HCT116 (cell line): ENCODE data around the gene MAML3. TPM values are rescaled to one million over a fixed set of nuclear protein-coding genes. Genes with fewer than 3 reads are reported as not detected.

Experiments
- ATAC-seq: fragments of 200-7000 bp; cut with Tn5 transposase; 2 replicates; pipeline ENCODE4 v1.9.1; 2020; ENCODE audit warnings: mild to moderate bottlenecking, moderate library complexity
- BruUV-seq: library from RNA; stranded (reverse); fragments of 400-500 nt; replicated peaks from 2 replicates; lab custom pipeline; 2021; lab: Mats Ljungman, UMichigan
- CTCF ChIA-PET: fragments of 300-600 bp; sonication (Branson Sonifier 250); formaldehyde crosslinking; loops from one replicate; lab custom pipeline; 2021; ENCODE audit warnings: antibody characterized with exemption; lab: Charles Lee
- POLR2A ChIA-PET: fragments of 300-600, 350-600 bp; sonication (Branson Sonifier 250); formaldehyde crosslinking; loops from one replicate; lab custom pipeline; 2021; ENCODE audit warnings: antibody characterized with exemption; lab: Charles Lee
- RAD21 ChIA-PET, 2 experiments: fragments of 300-600 bp; sonication (Branson Sonifier 250); formaldehyde crosslinking; loops; one replicate each; lab custom pipeline; 2023; ENCODE audit warnings: low total read pairs in 2 of 2; ENCODE audit not compliant: uncharacterized antibody in 2 of 2, unreplicated experiment in 2 of 2, low non-redundant PET in 1 of 2; lab: Charles Lee
- DNase-seq: peaks from one replicate; pipeline ENCODE4 v3.0.0-alpha.2; 2010; ENCODE audit warnings: low read depth, low spot score
- H2AFZ ChIP-seq: fragments of 200-600 bp; shearing (Covaris generic), sonication (generic); 2 replicates; pipeline ENCODE4 v1.6.1; 2017; ENCODE audit warnings: low read depth, mixed run types, mixed read lengths, antibody characterized with exemption, low read length; ENCODE audit not compliant: poor library complexity, severe bottlenecking
- H3K27ac ChIP-seq: 2 replicates; pipeline ENCODE4 v1.5.1; 2012; ENCODE audit warnings: low read depth, low read length
- H3K27me3 ChIP-seq: fragments of 200-600 bp; sonication (generic); 2 replicates; pipeline ENCODE4 v1.6.1; 2016; ENCODE audit warnings: mixed run types, low read length, mixed read lengths; ENCODE audit not compliant: insufficient read depth
- H3K36me3 ChIP-seq, 2 experiments: fragments of 200-500 bp in 1 of 2; fragments of 200-600 bp in 1 of 2; sonication (Bioruptor generic) in 1 of 2; sonication (generic) in 1 of 2; 2 replicates each; pipeline versions ENCODE4 v1.5.1 to v1.6.1; 2014 to 2016; ENCODE audit warnings: low read length in 2 of 2, inconsistent platforms in 1 of 2, mixed read lengths in 1 of 2, mixed run types in 1 of 2; ENCODE audit not compliant: insufficient read depth in 2 of 2, control insufficient read depth in 1 of 2
- H3K4me1 ChIP-seq, 2 experiments: fragments of 200-600 bp in 1 of 2; sonication (generic) in 1 of 2; 2 replicates each; pipeline versions ENCODE4 v1.5.1 to v1.6.1; 2012 to 2017; ENCODE audit warnings: low read length in 2 of 2, inconsistent platforms in 1 of 2, mild to moderate bottlenecking in 1 of 2, mixed read lengths in 1 of 2, mixed run types in 1 of 2, moderate library complexity in 1 of 2; ENCODE audit not compliant: insufficient read depth in 2 of 2, control insufficient read depth in 1 of 2
- H3K4me2 ChIP-seq: fragments of 200-600 bp; sonication (generic); 2 replicates; pipeline ENCODE4 v1.6.1; 2017; ENCODE audit warnings: mixed run types, low read length, mixed read lengths
- H3K4me3 ChIP-seq, 2 experiments: fragments of 200-600 bp in 1 of 2; sonication (generic) in 1 of 2; replicated peaks in 1 of 2; 2 replicates each; pipeline ENCODE4 v1.5.1; 2011 to 2016; ENCODE audit warnings: low read length in 2 of 2, control low read depth in 1 of 2, low read depth in 1 of 2, mild to moderate bottlenecking in 1 of 2, mixed read lengths in 1 of 2, mixed run types in 1 of 2
- H3K79me2 ChIP-seq: fragments of 200-600 bp; sonication (generic); 2 replicates; pipeline ENCODE4 v1.6.1; 2017; ENCODE audit warnings: mild to moderate bottlenecking, mixed run types, low read length, moderate library complexity, mixed read lengths; ENCODE audit not compliant: insufficient read depth
- H3K9ac ChIP-seq: fragments of 200-600 bp; sonication (generic); 2 replicates; pipeline ENCODE4 v1.6.1; 2016; ENCODE audit warnings: low read length, mixed read lengths
- H3K9me2 ChIP-seq: fragments of 200-600 bp; sonication (generic), shearing (Covaris generic); 2 replicates; pipeline ENCODE4 v1.6.1; 2017; ENCODE audit warnings: mixed run types, mild to moderate bottlenecking, moderate library complexity; ENCODE audit not compliant: insufficient read depth
- H3K9me3 ChIP-seq, 2 experiments: fragments of 200-500 bp in 1 of 2; fragments of 200-600 bp in 1 of 2; sonication (Bioruptor generic) in 1 of 2; sonication (generic) in 1 of 2; 2 replicates each; pipeline ENCODE4 v1.6.1; 2014 to 2017; ENCODE audit warnings: low read length in 2 of 2, mixed read lengths in 2 of 2, inconsistent platforms in 1 of 2, low read depth in 1 of 2, mild to moderate bottlenecking in 1 of 2, mixed run types in 1 of 2, moderate library complexity in 1 of 2; ENCODE audit not compliant: control insufficient read depth in 1 of 2, insufficient read depth in 1 of 2
- H4K20me1 ChIP-seq: fragments of 200-600 bp; sonication (generic), shearing (Covaris generic); 2 replicates; pipeline ENCODE4 v1.6.1; 2017; ENCODE audit warnings: mixed run types, mild to moderate bottlenecking, moderate library complexity; ENCODE audit not compliant: insufficient read depth
- CBX3 ChIP-seq: IDR thresholded peaks from 2 replicates; pipeline ENCODE4 v1.6.1; 2012; ENCODE audit warnings: low read depth
- CEBPB ChIP-seq: IDR thresholded peaks from 2 replicates; pipeline ENCODE4 v1.6.1; 2012; ENCODE audit warnings: low read depth
- CTCF ChIP-seq, 3 experiments: fragments of 200-600 bp in 1 of 3; sonication (generic) in 1 of 3; IDR thresholded peaks in 2 of 3; conservative IDR thresholded peaks in 1 of 3; 2 replicates each; pipeline ENCODE4 v1.5.1; 2012 to 2017; ENCODE audit warnings: low read depth in 2 of 3, low read length in 2 of 3, antibody characterized with exemption in 1 of 3, borderline replicate concordance in 1 of 3, control low read depth in 1 of 3, mild to moderate bottlenecking in 1 of 3, mixed read lengths in 1 of 3, mixed run types in 1 of 3, moderate library complexity in 1 of 3; ENCODE audit not compliant: insufficient read depth in 1 of 3
- EZH2phosphoT487 ChIP-seq: fragments of 200-600 bp; IDR thresholded peaks from 2 replicates; pipeline ENCODE4 v1.6.1; 2018; ENCODE audit warnings: antibody characterized with exemption, borderline replicate concordance
- JUND ChIP-seq: IDR thresholded peaks from 2 replicates; pipeline ENCODE4 v1.6.1; 2012
- POLR2A ChIP-seq: IDR thresholded peaks from 2 replicates; pipeline ENCODE4 v1.7.0; 2011; ENCODE audit warnings: borderline replicate concordance; ENCODE audit not compliant: insufficient read depth, insufficient read length; ENCODE audit errors: extremely low read depth
- POLR2AphosphoS5 ChIP-seq: IDR thresholded peaks from 2 replicates; pipeline ENCODE4 v1.6.1; 2011; ENCODE audit warnings: mild to moderate bottlenecking, low read depth, low read length, moderate library complexity
- RAD21 ChIP-seq: IDR thresholded peaks from 2 replicates; pipeline ENCODE4 v1.6.1; 2012; ENCODE audit warnings: low read depth, mild to moderate bottlenecking
- ZFX ChIP-seq: fragments of 450-650 bp; IDR thresholded peaks from 2 replicates; pipeline ENCODE4 v1.6.1; 2017
- intact Hi-C: fragments of 100-400 bp; cut with micrococcal nuclease; formaldehyde crosslinking; loops from 2 replicates; pipeline ENCODE4 v1.10.0; 2022
- total RNA-seq: library from RNA; stranded (reverse); gene quantifications from one replicate; pipeline ENCODE4 v1.2.1, GENCODE V29; 2021; ENCODE audit not compliant: unreplicated experiment
- TF ChIP-seq, protein P1 (sequence below): IDR thresholded peaks from 2 replicates; pipeline ENCODE4 v1.6.1; 2012

The MAML3 gene
- total RNA-seq, 1 experiment from 2014 or later, result 3.1 TPM

DNA sequence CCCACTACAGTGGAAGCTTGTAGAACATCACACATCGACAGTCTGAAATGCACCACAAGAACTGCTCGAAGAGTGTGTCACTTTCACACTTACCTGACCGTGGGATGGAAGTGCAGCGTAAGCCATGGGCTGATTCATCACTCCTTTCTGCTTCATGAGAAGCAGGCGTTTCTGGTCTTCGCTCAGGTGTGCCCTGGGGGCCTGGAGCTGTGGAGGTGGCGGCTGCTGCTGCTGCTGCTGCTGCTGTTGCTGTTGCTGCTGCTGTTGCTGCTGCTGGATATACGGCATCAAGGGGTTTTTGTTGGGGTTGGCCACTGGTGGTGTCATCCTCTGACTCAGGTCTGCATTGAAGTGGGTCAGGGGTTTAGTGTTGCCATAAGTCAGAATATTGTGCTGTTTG is 264.7 kb downstream of the MAML3 start:
- H3K27me3 ChIP-seq, result no peaks in the 10 kb centered on the region
- no peaks in the 10 kb centered on the region for H3K79me2 ChIP-seq
- H3K9ac ChIP-seq, result no peak overlapping the region
- no peak overlapping the region for H2AFZ ChIP-seq
- H3K27ac ChIP-seq, result no peak overlapping the region
- ChIA-PET POLR2A (no interaction called here), CTCF (no interaction called here), RAD21 (no interaction called here)
- H3K4me3 ChIP-seq, result no peak overlapping the region
- H3K9me2 ChIP-seq, result no peaks in the 10 kb centered on the region
- no TSS peak for BruUV-seq
- H4K20me1 ChIP-seq, result no peaks in the 10 kb centered on the region
- intact Hi-C loops, result no loop called here
- DNase-seq (no peak), ATAC-seq (no peak)
- H3K36me3 ChIP-seq, result no peaks in the 10 kb centered on the region
- TF ChIP-seq POLR2A (no peak), CTCF (IDR thresholded peaks at IDR 0.05 in 2 of 3, conservative IDR thresholded peaks at IDR 0.05 in 1 of 3; ENCODE audit: borderline replicate concordance in 1 of 3, insufficient read depth in 1 of 3, low read depth in 2 of 3, low read length in 2 of 3) (no peak), ZFX (no peak), CEBPB (no peak), JUND (no peak), EZH2phosphoT487 (no peak), CBX3 (no peak)
- H3K9me3 ChIP-seq, result no peaks in the 10 kb centered on the region
- H3K4me1 ChIP-seq, result no peaks in the 10 kb centered on the region
- no peak overlapping the region for H3K4me2 ChIP-seq

DNA sequence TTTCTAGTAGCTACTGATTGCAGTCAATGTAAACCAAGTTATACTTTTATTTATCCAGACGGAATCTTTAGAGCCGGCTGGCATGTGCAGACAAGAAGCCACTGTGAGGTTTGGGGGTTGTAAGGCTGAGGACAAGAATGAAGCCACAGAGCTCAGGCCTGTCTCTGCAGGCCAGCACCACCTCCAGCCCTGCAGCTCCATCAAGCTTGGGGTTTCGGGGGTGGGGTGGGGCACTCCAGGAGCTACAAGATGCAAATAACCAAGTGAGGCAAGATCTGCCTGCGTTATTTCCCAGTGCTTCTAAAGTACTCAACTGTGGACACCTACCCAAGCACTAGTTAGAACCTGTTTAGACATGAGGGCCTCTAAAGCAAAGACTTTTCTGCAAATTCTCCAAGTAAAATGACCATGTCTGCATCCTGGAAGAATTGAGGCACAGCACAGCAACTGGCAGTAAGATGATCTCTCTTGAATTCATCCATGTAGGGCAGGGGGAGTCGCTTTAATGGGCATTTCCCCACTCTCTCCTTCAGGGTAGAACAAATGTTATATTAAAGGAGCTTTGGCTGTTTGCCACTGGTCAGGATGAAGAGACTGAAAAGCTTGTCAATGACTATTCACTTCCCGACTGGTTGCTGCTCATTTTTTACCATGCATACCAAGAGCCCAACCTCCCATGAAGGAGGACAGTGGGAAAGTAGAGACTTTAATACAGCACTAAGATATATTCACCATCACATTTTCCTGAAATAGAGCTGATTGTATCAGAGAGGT is 265.8 kb downstream of the MAML3 start:
- Histone ChIP-seq H2AFZ (no peak overlapping the region), H3K4me3 (no peak overlapping the region), H4K20me1 (no peaks in the 10 kb centered on the region), H3K4me2 (no peak overlapping the region), H3K36me3 (no peaks in the 10 kb centered on the region), H3K9me3 (no peaks in the 10 kb centered on the region), H3K27me3 (no peaks in the 10 kb centered on the region), H3K4me1 (no peaks in the 10 kb centered on the region), H3K27ac (no peak overlapping the region), H3K9ac (no peak overlapping the region), H3K79me2 (no peaks in the 10 kb centered on the region), H3K9me2 (no peaks in the 10 kb centered on the region)
- RAD21 ChIA-PET, result no interaction called here
- BruUV-seq, result no TSS peak
- ATAC-seq (no peak), DNase-seq (no peak)
- intact Hi-C loops, result no loop called here
- TF ChIP-seq CBX3, result no peak
- TF ChIP-seq CTCF (IDR thresholded peaks at IDR 0.05 in 2 of 3, conservative IDR thresholded peaks at IDR 0.05 in 1 of 3; ENCODE audit: borderline replicate concordance in 1 of 3, insufficient read depth in 1 of 3, low read depth in 2 of 3, low read length in 2 of 3), result no peak
- TF ChIP-seq POLR2AphosphoS5, result no peak
- no peak for TF ChIP-seq CEBPB
- TF ChIP-seq RAD21, result no peak
- no peak for TF ChIP-seq JUND
- TF ChIP-seq, protein P1, sequence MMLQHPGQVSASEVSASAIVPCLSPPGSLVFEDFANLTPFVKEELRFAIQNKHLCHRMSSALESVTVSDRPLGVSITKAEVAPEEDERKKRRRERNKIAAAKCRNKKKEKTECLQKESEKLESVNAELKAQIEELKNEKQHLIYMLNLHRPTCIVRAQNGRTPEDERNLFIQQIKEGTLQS, result no peak
- CTCF ChIA-PET, result no interaction called here
- POLR2A ChIA-PET, result no interaction called here
